GM18505 (cell line): ENCODE measurements around the gene ADGRF4.
"Not testable (repeated sequence)": the region's sequence is repeated elsewhere in the genome, so short reads cannot be mapped to it uniquely, and the experiment has no call there.

Source experiments
- ATAC-seq: cut with Tn5 transposase; IDR thresholded peaks from one replicate; pipeline ENCODE4 v1.9.1; 2021; ENCODE audit not compliant: unreplicated experiment
- POLR2A ChIP-seq: IDR thresholded peaks from 4 replicates; pipeline ENCODE4 v1.6.1; 2011; ENCODE audit warnings: borderline replicate concordance; ENCODE audit not compliant: insufficient read depth, insufficient read length; ENCODE audit errors: extremely low read depth

The ADGRF4 gene

GRCh38 chr6:47734831-47735481, 36.6 kb downstream of the ADGRF4 start:
- TF ChIP-seq POLR2A = no peak
- ATAC-seq = no peak

- TF ChIP-seq POLR2A = no peak
- ATAC-seq = no peak
These were observed 37.8 kb downstream of the ADGRF4 start for GRCh38 chr6:47736083-47736700.

- no peak for TF ChIP-seq POLR2A
- ATAC-seq = no peak
These were observed 39.0 kb downstream of the ADGRF4 start for GRCh38 chr6:47737406-47737805.

GRCh38 chr6:47740714-47741113, 42.3 kb downstream of the ADGRF4 start:
- ATAC-seq = no peak
- no peak for TF ChIP-seq POLR2A

GRCh38 chr6:47741807-47742206, 43.4 kb downstream of the ADGRF4 start:
- ATAC-seq = peak; percentile 79
- TF ChIP-seq POLR2A = no peak

- ATAC-seq = no peak
These were observed 45.4 kb downstream of the ADGRF4 start for GRCh38 chr6:47743744-47744143.

GRCh38 chr6:47745269-47745668, 46.9 kb downstream of the ADGRF4 start:
- not testable (repeated sequence) for ATAC-seq

More at GRCh38 chr6:47743744-47744143, 45.4 kb downstream of the ADGRF4 start:
- TF ChIP-seq POLR2A = no peak

DNA sequence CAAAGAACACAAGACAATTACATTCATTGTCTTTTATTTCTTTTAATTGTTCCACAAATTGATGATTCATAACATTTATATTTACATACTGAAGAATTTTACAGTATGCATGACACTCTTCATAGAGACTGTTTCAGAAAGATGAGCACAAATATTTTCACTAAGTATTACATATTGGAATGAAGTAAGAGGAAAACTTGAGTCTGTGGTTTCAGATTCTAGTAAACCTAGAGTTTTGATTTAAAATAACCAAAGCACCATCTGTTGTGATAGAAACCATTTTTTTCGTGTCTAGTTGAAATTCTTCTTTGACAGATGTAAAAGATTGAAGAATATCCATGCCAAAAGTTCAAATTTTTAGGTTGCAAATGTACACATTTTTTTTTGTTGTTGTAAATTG, 51.4 kb downstream of the ADGRF4 start:
- TF ChIP-seq POLR2A = no peak
- no peak for ATAC-seq

GRCh38 chr6:47752801-47753200, 54.4 kb downstream of the ADGRF4 start:
- no peak for TF ChIP-seq POLR2A
- ATAC-seq = no peak

- no peak for ATAC-seq
- TF ChIP-seq POLR2A = no peak
These were observed 61.0 kb downstream of the ADGRF4 start for GRCh38 chr6:47759364-47759763.

- TF ChIP-seq POLR2A = no peak
- no peak for ATAC-seq
These were observed 64.1 kb downstream of the ADGRF4 start for GRCh38 chr6:47762502-47762901.

GRCh38 chr6:47766445-47766844, 68.1 kb downstream of the ADGRF4 start:
- no peak for ATAC-seq
- TF ChIP-seq POLR2A = no peak

DNA sequence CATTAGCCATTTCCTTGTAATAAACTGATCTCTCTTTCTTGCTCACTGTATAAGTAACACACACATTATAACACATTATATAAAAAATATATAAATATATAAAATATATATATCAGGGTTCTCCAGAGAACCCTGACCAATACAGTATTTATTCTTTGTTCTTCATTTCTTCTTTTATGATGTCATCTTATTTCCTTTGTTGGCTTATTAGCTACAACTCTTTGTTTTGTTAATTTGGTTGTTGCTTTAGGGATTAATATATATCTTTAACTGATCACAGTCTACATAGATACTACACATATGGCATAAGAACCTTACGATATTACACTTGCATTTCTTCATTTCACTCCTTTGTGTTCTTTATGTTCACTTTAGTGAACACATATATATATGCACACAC, 68.7 kb downstream of the ADGRF4 start:
- ATAC-seq = no peak
- no peak for TF ChIP-seq POLR2A

DNA sequence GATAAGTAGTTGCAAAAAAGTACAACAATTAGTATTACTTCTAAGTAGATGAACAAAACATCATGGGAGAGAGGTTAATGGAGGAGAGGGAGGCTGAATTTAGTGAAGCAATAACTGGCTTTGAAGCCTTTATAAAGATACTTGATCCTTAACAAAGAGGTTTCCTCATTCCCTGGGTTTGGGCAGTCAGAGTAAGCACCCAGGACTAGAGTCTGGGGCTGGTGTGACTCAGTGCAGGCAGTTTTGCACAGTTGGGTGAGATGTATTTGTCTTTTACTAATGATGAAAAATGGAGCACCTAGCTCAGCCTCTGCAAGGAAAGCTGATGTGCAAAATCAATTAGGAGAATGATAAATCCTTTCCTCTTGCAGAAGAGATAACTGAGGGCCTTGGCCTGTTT, 71.6 kb downstream of the ADGRF4 start:
- no peak for ATAC-seq
- TF ChIP-seq POLR2A = no peak
